ENCODE data around the gene CADPS2.

CADPS2 gene

GRCh38 chr7:122343601-122344302 is 542.5 kb downstream of the CADPS2 start:
- no peak for DNase-seq

GRCh38 chr7:122340427-122340826 is 545.8 kb downstream of the CADPS2 start:
- no peak for DNase-seq

- DNase-seq: no peak
Measured at GRCh38 chr7:122339145-122339904, 546.9 kb downstream of the CADPS2 start.

- DNase-seq: no peak
Measured at GRCh38 chr7:122337011-122337410, 549.2 kb downstream of the CADPS2 start.

- no peak for DNase-seq
Measured at GRCh38 chr7:122329145-122329802, 557.0 kb downstream of the CADPS2 start.

- DNase-seq: no peak
Measured at GRCh38 chr7:122327969-122328368, 558.3 kb downstream of the CADPS2 start.

GRCh38 chr7:122316467-122317388 is 569.5 kb downstream of the CADPS2 start:
- no peak for DNase-seq

GRCh38 chr7:122315507-122316466 is 570.5 kb downstream of the CADPS2 start:
- DNase-seq: no peak

GRCh38 chr7:122314284-122314683 is 572.0 kb downstream of the CADPS2 start:
- no peak for DNase-seq

- DNase-seq: no peak
Measured at GRCh38 chr7:122312789-122313188, 573.5 kb downstream of the CADPS2 start.

- DNase-seq: no peak
Measured at GRCh38 chr7:122311734-122312450, 574.4 kb downstream of the CADPS2 start.

GRCh38 chr7:122311050-122311700 is 575.1 kb downstream of the CADPS2 start:
- no peak for DNase-seq

- DNase-seq: no peak
Measured at GRCh38 chr7:122310119-122311021, 575.9 kb downstream of the CADPS2 start.

- DNase-seq: no peak
Measured at GRCh38 chr7:122309421-122309820, 576.8 kb downstream of the CADPS2 start.

- no peak for DNase-seq
Measured at GRCh38 chr7:122307228-122307621, 579.0 kb downstream of the CADPS2 start.

- DNase-seq: no peak
Measured at GRCh38 chr7:122306320-122307227, 579.7 kb downstream of the CADPS2 start.

- no peak for DNase-seq
Measured at GRCh38 chr7:122305475-122306319, 580.6 kb downstream of the CADPS2 start.
